WTC11 (cell line): ENCODE results near the gene GRAMD4. TPM values are rescaled to one million over a fixed set of nuclear protein-coding genes. Genes with fewer than 3 reads are reported as not detected.

Experiments used
- ATAC-seq: fragments of 200-7000 bp; cut with Tn5 transposase; 2 replicates; pipeline ENCODE4 v1.10.0; 2021; ENCODE audit warnings: mild to moderate bottlenecking, moderate library complexity
- CTCF ChIA-PET: fragments of 300-600 bp; sonication (Branson Sonifier 250); formaldehyde crosslinking; loops from one replicate; lab custom pipeline; 2021; ENCODE audit warnings: antibody characterized with exemption; lab: Charles Lee
- POLR2A ChIA-PET: fragments of 350-600 bp; sonication (Branson Sonifier 250); formaldehyde crosslinking; loops from one replicate; lab custom pipeline; 2021; ENCODE audit warnings: antibody characterized with exemption; lab: Charles Lee
- DNase-seq: peaks from one replicate; pipeline ENCODE4 v3.0.0; 2021; ENCODE audit warnings: low spot score
- H3K27ac Mint-ChIP-seq: 2 replicates; pipeline ENCODE4 v1.8.0; 2021; ENCODE audit warnings: mixed read lengths
- H3K27me3 Mint-ChIP-seq: 2 replicates; pipeline ENCODE4 v1.8.0; 2021; ENCODE audit warnings: low read depth, mild to moderate bottlenecking, moderate library complexity, mixed read lengths
- H3K36me3 Mint-ChIP-seq: 2 replicates; pipeline ENCODE4 v1.8.0; 2021; ENCODE audit warnings: mixed read lengths
- H3K4me1 Mint-ChIP-seq: 2 replicates; pipeline ENCODE4 v1.8.0; 2022; ENCODE audit warnings: mixed read lengths
- H3K4me3 Mint-ChIP-seq: 2 replicates; pipeline ENCODE4 v1.8.0; 2021; ENCODE audit warnings: mild to moderate bottlenecking, moderate library complexity, mixed read lengths
- H3K9me3 Mint-ChIP-seq: 2 replicates; pipeline ENCODE4 v1.8.0; 2021; ENCODE audit warnings: mixed read lengths
- ATF1 ChIP-seq: sonication (generic); formaldehyde crosslinking; IDR thresholded peaks from 2 replicates; pipeline ENCODE4 v1.8.1; 2023; ENCODE audit warnings: mild to moderate bottlenecking, moderate library complexity, missing genetic modification reagents
- CBFB ChIP-seq: sonication (generic); formaldehyde crosslinking; IDR thresholded peaks from 2 replicates; pipeline ENCODE4 v1.8.1; 2022; ENCODE audit warnings: mild to moderate bottlenecking, low read depth, missing genetic modification reagents
- FOXK1 ChIP-seq: sonication (generic); formaldehyde crosslinking; IDR thresholded peaks from 2 replicates; pipeline ENCODE4 v1.8.0; 2022; ENCODE audit warnings: mild to moderate bottlenecking, moderate library complexity, missing genetic modification reagents
- FOXP1 ChIP-seq: sonication (generic); formaldehyde crosslinking; IDR thresholded peaks from 2 replicates; pipeline ENCODE4 v1.8.0; 2022; ENCODE audit warnings: missing genetic modification reagents, mild to moderate bottlenecking, moderate library complexity, borderline replicate concordance
- GTF2I ChIP-seq: fragments of 250-450 bp; sonication (Bioruptor Pico); conservative IDR thresholded peaks from 2 replicates; pipeline ENCODE4 v1.4.0; 2021; ENCODE audit warnings: mild to moderate bottlenecking
- IRF2 ChIP-seq: sonication (generic); formaldehyde crosslinking; IDR thresholded peaks from 2 replicates; pipeline ENCODE4 v1.8.0; 2022; ENCODE audit warnings: low read depth, missing genetic modification reagents, borderline replicate concordance
- JAZF1 ChIP-seq: fragments of 250-450 bp; sonication (Bioruptor Pico); IDR thresholded peaks from 2 replicates; pipeline ENCODE4 v1.9.0; 2021; ENCODE audit warnings: moderate library complexity, mild to moderate bottlenecking, inconsistent platforms
- NFATC4 ChIP-seq: fragments of 250-450 bp; sonication (Bioruptor Pico); IDR thresholded peaks from 2 replicates; pipeline ENCODE4 v1.9.0; 2021; ENCODE audit warnings: mild to moderate bottlenecking
- NR1H2 ChIP-seq: sonication (generic); formaldehyde crosslinking; IDR thresholded peaks from 2 replicates; pipeline ENCODE4 v1.9.0; 2021; ENCODE audit warnings: mild to moderate bottlenecking, moderate library complexity, missing genetic modification reagents
- NR2C2 ChIP-seq: sonication (generic); formaldehyde crosslinking; IDR thresholded peaks from 2 replicates; pipeline ENCODE4 v1.8.0; 2022; ENCODE audit warnings: mild to moderate bottlenecking, missing genetic modification reagents
- OVOL2 ChIP-seq: fragments of 250-450 bp; sonication (Bioruptor Pico); IDR thresholded peaks from 2 replicates; pipeline ENCODE4 v1.9.0; 2021; ENCODE audit warnings: mild to moderate bottlenecking, borderline replicate concordance
- PRRX2 ChIP-seq: fragments of 250-450 bp; sonication (Bioruptor Pico); IDR thresholded peaks from 2 replicates; pipeline ENCODE4 v1.8.0; 2021; ENCODE audit warnings: mild to moderate bottlenecking
- SMAD4 ChIP-seq: sonication (generic); formaldehyde crosslinking; IDR thresholded peaks from 2 replicates; pipeline ENCODE4 v1.8.0; 2022; ENCODE audit warnings: mild to moderate bottlenecking, missing genetic modification reagents
- TCF7 ChIP-seq: sonication (generic); formaldehyde crosslinking; IDR thresholded peaks from 2 replicates; pipeline ENCODE4 v1.8.0; 2022; ENCODE audit warnings: mild to moderate bottlenecking, low read depth, missing genetic modification reagents, moderate library complexity
- TEAD4 ChIP-seq: sonication (generic); formaldehyde crosslinking; IDR thresholded peaks from 2 replicates; pipeline ENCODE4 v1.8.0; 2022; ENCODE audit warnings: mild to moderate bottlenecking, missing genetic modification reagents
- ZNF232 ChIP-seq: sonication (generic); formaldehyde crosslinking; IDR thresholded peaks from 2 replicates; pipeline ENCODE4 v1.8.0; 2022; ENCODE audit warnings: mild to moderate bottlenecking, missing genetic modification reagents
- ZNF317 ChIP-seq: sonication (generic); formaldehyde crosslinking; IDR thresholded peaks from 2 replicates; pipeline ENCODE4 v1.8.1; 2023; ENCODE audit warnings: low read depth, mild to moderate bottlenecking, moderate library complexity, missing genetic modification reagents, borderline replicate concordance
- ZNF396 ChIP-seq: fragments of 250-450 bp; sonication (Bioruptor Pico); IDR thresholded peaks from 2 replicates; pipeline ENCODE4 v1.8.0; 2021; ENCODE audit warnings: mild to moderate bottlenecking, moderate library complexity, borderline replicate concordance
- ZNF423 ChIP-seq: fragments of 250-450 bp; sonication (Bioruptor Pico); IDR thresholded peaks from 2 replicates; pipeline ENCODE4 v2.1.2; 2022; ENCODE audit warnings: mild to moderate bottlenecking, moderate library complexity
- ZNF671 ChIP-seq: fragments of 250-450 bp; sonication (Bioruptor Pico); IDR thresholded peaks from 2 replicates; pipeline ENCODE4 v1.8.0; 2021; ENCODE audit warnings: mild to moderate bottlenecking
- total RNA-seq: library from RNA; stranded (reverse); gene quantifications from 3 replicates; pipeline ENCODE4 v1.2.3, GENCODE V29; 2021
- TF ChIP-seq, protein P1 (sequence below): sonication (generic); formaldehyde crosslinking; IDR thresholded peaks from 2 replicates; pipeline ENCODE4 v1.8.1; 2022; ENCODE audit warnings: missing genetic modification reagents, borderline replicate concordance
- TF ChIP-seq, protein P2 (sequence below): sonication (generic); formaldehyde crosslinking; IDR thresholded peaks from 2 replicates; pipeline ENCODE4 v1.8.0; 2023; ENCODE audit warnings: missing genetic modification reagents
- TF ChIP-seq, protein P3 (sequence below): sonication (generic); formaldehyde crosslinking; IDR thresholded peaks from 2 replicates; pipeline ENCODE4 v1.8.0; 2022; ENCODE audit warnings: missing genetic modification reagents
- TF ChIP-seq, protein P4 (sequence below): sonication (generic); formaldehyde crosslinking; IDR thresholded peaks from 2 replicates; pipeline ENCODE4 v1.8.0; 2023; ENCODE audit warnings: missing genetic modification reagents, mild to moderate bottlenecking, borderline replicate concordance
- TF ChIP-seq, protein P5 (sequence below): fragments of 250-450 bp; sonication (Bioruptor Pico); IDR thresholded peaks from 2 replicates; pipeline ENCODE4 v1.8.0; 2021; ENCODE audit warnings: mild to moderate bottlenecking

Gene GRAMD4
- total RNA-seq, 1 experiment from 2014 or later, result 41.0 TPM

DNA sequence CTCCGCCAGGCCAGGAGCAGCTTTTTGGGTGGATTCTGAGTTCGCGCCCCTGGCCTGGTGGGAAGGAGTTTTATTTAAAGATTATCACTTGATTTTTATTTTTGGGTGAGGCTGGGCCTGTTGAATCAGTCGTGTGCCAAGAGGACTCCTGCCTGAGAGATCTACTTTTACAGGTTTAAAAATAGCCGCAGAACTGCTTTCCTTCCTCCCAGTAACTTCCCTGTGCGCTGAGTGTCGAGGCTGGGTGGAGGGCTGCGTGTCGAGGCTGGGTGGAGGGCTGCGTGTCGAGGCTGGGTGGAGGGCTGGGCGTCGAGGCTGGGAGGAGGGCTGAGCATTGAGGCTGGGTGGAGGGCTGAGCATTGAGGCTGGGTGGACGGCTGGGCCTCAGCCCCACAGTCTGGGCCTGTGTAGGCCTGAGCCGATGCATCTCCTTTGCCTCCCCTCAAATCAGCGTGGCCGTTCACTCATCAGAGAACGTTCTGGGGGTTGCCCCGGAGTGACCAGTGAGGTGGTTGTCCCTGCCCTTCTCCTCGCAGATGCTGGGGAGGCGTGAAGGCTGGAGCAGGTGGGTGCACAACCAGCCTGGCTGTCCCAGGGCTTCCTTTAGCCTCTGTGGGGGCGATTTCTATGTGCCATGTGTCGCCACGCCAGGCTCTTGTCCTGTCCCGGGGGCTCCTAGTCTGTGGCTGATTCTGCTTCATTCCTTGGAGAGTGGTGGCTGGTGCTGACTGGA lies 30.1 kb downstream of the GRAMD4 start:
- POLR2A ChIA-PET, result no interaction called here
- H3K27ac Mint-ChIP-seq, result peak overlapping the region; percentile 57; the same call in 1 of the 2 replicates

DNA sequence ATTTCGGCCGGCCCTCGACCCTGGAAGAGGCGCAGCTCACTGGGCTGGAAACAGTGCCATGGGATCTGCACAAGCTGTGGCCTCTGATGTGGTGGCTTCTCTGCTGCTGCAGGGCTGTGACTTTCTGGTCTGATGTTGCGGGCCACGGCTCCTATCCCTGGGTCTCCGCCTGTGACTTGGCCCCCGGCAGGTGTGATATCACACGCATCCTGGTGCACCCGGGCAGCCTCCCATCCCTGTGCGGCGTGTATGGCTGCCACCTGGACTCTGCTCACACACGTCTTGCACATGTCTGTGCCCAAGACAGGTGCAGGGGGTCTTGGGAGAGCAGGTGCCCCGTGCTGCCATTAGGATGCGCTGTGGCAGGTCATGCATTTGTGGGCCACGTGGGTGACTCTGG lies 31.1 kb downstream of the GRAMD4 start:
- Mint-ChIP-seq H3K4me1 (peaks cover 10% of the 10 kb centered on the region), H3K4me3 (no peak overlapping the region), H3K36me3 (no peaks in the 10 kb centered on the region), H3K9me3 (peaks cover 10% of the 10 kb centered on the region; the same call in 1 of the 2 replicates), H3K27ac (peak overlapping the region; percentile 57; the same call in 1 of the 2 replicates), H3K27me3 (no peaks in the 10 kb centered on the region)
- ChIA-PET CTCF (interaction anchor here (0.9 to 1.7 kb wide), 2 partner anchors 152 to 284 kb away, joined by 3 to 4 read pairs; no protein-coding TSS in a partner anchor), POLR2A (no interaction called here)
- DNase-seq (no peak), ATAC-seq (no peak)
- TF ChIP-seq PRRX2 (CRISPR knock-in tag) (no peak), GTF2I (CRISPR knock-in tag) (no peak), SMAD4 (CRISPR knock-in tag) (no peak), OVOL2 (no peak), ZNF671 (CRISPR knock-in tag) (no peak), NR1H2 (no peak), FOXP1 (CRISPR knock-in tag) (no peak), ATF1 (CRISPR knock-in tag) (no peak), JAZF1 (CRISPR knock-in tag) (no peak), IRF2 (CRISPR knock-in tag) (no peak), CBFB (CRISPR knock-in tag) (no peak), NFATC4 (no peak), ZNF232 (CRISPR knock-in tag) (no peak), FOXK1 (CRISPR knock-in tag) (no peak), TEAD4 (CRISPR knock-in tag) (no peak), NR2C2 (CRISPR knock-in tag) (no peak)
- TF ChIP-seq, protein P1, sequence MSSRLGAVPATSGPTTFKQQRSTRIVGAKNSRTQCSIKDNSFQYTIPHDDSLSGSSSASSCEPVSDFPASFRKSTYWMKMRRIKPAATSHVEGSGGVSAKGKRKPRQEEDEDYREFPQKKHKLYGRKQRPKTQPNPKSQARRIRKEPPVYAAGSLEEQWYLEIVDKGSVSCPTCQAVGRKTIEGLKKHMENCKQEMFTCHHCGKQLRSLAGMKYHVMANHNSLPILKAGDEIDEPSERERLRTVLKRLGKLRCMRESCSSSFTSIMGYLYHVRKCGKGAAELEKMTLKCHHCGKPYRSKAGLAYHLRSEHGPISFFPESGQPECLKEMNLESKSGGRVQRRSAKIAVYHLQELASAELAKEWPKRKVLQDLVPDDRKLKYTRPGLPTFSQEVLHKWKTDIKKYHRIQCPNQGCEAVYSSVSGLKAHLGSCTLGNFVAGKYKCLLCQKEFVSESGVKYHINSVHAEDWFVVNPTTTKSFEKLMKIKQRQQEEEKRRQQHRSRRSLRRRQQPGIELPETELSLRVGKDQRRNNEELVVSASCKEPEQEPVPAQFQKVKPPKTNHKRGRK (CRISPR knock-in tag), result no peak
- TF ChIP-seq, protein P2, sequence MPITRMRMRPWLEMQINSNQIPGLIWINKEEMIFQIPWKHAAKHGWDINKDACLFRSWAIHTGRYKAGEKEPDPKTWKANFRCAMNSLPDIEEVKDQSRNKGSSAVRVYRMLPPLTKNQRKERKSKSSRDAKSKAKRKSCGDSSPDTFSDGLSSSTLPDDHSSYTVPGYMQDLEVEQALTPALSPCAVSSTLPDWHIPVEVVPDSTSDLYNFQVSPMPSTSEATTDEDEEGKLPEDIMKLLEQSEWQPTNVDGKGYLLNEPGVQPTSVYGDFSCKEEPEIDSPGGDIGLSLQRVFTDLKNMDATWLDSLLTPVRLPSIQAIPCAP (CRISPR knock-in tag), result no peak
- TF ChIP-seq, protein P3, sequence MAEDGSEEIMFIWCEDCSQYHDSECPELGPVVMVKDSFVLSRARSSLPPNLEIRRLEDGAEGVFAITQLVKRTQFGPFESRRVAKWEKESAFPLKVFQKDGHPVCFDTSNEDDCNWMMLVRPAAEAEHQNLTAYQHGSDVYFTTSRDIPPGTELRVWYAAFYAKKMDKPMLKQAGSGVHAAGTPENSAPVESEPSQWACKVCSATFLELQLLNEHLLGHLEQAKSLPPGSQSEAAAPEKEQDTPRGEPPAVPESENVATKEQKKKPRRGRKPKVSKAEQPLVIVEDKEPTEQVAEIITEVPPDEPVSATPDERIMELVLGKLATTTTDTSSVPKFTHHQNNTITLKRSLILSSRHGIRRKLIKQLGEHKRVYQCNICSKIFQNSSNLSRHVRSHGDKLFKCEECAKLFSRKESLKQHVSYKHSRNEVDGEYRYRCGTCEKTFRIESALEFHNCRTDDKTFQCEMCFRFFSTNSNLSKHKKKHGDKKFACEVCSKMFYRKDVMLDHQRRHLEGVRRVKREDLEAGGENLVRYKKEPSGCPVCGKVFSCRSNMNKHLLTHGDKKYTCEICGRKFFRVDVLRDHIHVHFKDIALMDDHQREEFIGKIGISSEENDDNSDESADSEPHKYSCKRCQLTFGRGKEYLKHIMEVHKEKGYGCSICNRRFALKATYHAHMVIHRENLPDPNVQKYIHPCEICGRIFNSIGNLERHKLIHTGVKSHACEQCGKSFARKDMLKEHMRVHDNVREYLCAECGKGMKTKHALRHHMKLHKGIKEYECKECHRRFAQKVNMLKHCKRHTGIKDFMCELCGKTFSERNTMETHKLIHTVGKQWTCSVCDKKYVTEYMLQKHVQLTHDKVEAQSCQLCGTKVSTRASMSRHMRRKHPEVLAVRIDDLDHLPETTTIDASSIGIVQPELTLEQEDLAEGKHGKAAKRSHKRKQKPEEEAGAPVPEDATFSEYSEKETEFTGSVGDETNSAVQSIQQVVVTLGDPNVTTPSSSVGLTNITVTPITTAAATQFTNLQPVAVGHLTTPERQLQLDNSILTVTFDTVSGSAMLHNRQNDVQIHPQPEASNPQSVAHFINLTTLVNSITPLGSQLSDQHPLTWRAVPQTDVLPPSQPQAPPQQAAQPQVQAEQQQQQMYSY (CRISPR knock-in tag), result no peak
- TF ChIP-seq, protein P4, sequence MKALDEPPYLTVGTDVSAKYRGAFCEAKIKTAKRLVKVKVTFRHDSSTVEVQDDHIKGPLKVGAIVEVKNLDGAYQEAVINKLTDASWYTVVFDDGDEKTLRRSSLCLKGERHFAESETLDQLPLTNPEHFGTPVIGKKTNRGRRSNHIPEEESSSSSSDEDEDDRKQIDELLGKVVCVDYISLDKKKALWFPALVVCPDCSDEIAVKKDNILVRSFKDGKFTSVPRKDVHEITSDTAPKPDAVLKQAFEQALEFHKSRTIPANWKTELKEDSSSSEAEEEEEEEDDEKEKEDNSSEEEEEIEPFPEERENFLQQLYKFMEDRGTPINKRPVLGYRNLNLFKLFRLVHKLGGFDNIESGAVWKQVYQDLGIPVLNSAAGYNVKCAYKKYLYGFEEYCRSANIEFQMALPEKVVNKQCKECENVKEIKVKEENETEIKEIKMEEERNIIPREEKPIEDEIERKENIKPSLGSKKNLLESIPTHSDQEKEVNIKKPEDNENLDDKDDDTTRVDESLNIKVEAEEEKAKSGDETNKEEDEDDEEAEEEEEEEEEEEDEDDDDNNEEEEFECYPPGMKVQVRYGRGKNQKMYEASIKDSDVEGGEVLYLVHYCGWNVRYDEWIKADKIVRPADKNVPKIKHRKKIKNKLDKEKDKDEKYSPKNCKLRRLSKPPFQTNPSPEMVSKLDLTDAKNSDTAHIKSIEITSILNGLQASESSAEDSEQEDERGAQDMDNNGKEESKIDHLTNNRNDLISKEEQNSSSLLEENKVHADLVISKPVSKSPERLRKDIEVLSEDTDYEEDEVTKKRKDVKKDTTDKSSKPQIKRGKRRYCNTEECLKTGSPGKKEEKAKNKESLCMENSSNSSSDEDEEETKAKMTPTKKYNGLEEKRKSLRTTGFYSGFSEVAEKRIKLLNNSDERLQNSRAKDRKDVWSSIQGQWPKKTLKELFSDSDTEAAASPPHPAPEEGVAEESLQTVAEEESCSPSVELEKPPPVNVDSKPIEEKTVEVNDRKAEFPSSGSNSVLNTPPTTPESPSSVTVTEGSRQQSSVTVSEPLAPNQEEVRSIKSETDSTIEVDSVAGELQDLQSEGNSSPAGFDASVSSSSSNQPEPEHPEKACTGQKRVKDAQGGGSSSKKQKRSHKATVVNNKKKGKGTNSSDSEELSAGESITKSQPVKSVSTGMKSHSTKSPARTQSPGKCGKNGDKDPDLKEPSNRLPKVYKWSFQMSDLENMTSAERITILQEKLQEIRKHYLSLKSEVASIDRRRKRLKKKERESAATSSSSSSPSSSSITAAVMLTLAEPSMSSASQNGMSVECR (CRISPR knock-in tag), result no peak

More for the DNA sequence above, 30.1 kb downstream of the GRAMD4 start:
- H3K27me3 Mint-ChIP-seq, result no peaks in the 10 kb centered on the region
- TF ChIP-seq, protein P5, sequence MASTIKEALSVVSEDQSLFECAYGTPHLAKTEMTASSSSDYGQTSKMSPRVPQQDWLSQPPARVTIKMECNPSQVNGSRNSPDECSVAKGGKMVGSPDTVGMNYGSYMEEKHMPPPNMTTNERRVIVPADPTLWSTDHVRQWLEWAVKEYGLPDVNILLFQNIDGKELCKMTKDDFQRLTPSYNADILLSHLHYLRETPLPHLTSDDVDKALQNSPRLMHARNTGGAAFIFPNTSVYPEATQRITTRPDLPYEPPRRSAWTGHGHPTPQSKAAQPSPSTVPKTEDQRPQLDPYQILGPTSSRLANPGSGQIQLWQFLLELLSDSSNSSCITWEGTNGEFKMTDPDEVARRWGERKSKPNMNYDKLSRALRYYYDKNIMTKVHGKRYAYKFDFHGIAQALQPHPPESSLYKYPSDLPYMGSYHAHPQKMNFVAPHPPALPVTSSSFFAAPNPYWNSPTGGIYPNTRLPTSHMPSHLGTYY (CRISPR knock-in tag), result no peak
- TF ChIP-seq ZNF317 (CRISPR knock-in tag) (no peak), ZNF423 (CRISPR knock-in tag) (no peak), ZNF396 (CRISPR knock-in tag) (no peak), TCF7 (CRISPR knock-in tag) (no peak)
- H3K36me3 Mint-ChIP-seq, result no peaks in the 10 kb centered on the region
- ATAC-seq, result no peak
- no peak overlapping the region for H3K4me3 Mint-ChIP-seq
- H3K9me3 Mint-ChIP-seq, result peaks cover 10% of the 10 kb centered on the region; the same call in 1 of the 2 replicates
- no peak for DNase-seq
- H3K4me1 Mint-ChIP-seq, result peaks cover 10% of the 10 kb centered on the region
- CTCF ChIA-PET, result no interaction called here
